ENCODE measurements around the gene CEP128.

- TF ChIP-seq POLR2A (IDR thresholded peaks at IDR 0.05), result no peak
- no peak for TF ChIP-seq CTCF (IDR thresholded peaks at IDR 0.05)
- no peak for TF ChIP-seq POLR2AphosphoS5 (IDR thresholded peaks at IDR 0.05)
- no peak for TF ChIP-seq EP300 (IDR thresholded peaks at IDR 0.05)
Measured at GRCh38 chr14:80521456-80521855, 420.1 kb downstream of the CEP128 start.

Data from gastroesophageal sphincter (tissue), 3 donors.